NOMO-1 treated with dmso at 0.1 percent for 144 hours (cell line): Measurements from ENCODE around the gene TNFRSF14.
A peak's percentile ranks its signal among the peaks of the same experiment; 100 is the strongest.
"Not testable (repeated sequence)": the region's sequence is repeated elsewhere in the genome, so short reads cannot be mapped to it uniquely, and the experiment has no call there.

Source experiments
- DNase-seq: peaks from one replicate; lab custom pipeline; 2025; ENCODE audit not compliant: unreplicated experiment; lab: John Stamatoyannopoulos, UW

Gene TNFRSF14

DNA sequence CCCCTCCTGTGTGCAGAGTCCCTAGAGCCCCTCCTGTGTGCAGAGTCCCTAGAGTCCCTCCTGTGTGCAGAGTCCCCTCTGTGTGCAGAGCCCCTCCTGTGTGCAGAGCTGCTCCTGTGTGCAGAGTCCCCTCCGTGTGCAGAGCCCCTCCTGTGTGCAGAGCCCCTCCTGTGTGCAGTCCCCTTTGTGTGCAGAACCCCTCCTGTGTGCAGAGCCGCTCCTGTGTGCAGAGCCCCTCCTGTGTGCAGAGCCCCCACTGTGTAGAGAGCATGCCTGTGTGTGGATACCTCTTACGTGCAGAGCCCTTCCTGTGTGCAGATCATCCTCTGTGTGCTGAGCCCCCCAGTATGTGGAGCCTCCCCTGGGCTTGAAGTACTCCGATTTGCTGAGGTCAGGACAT, 17.8 kb upstream of the TNFRSF14 start:
- DNase-seq: no peak

DNA sequence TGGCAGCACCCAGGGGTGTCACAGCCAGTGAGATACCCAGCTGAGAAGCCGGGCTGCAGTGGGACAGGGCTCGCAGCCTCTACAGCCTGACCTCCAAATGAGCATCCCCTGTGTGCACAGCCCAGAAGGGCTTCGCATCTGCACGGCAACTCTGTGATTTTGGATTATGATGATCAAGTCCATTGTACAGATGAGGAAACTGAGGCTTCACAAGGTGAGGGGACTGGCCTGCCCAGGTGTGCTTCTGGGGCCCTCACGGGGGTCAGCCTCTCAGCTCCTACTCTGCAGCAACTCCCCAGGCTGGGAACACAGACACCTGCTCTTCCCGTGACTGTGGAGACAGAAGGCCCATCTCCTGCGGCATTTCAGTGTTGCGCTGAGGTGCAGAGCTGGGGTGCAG, 17.3 kb upstream of the TNFRSF14 start:
- no peak for DNase-seq

DNA sequence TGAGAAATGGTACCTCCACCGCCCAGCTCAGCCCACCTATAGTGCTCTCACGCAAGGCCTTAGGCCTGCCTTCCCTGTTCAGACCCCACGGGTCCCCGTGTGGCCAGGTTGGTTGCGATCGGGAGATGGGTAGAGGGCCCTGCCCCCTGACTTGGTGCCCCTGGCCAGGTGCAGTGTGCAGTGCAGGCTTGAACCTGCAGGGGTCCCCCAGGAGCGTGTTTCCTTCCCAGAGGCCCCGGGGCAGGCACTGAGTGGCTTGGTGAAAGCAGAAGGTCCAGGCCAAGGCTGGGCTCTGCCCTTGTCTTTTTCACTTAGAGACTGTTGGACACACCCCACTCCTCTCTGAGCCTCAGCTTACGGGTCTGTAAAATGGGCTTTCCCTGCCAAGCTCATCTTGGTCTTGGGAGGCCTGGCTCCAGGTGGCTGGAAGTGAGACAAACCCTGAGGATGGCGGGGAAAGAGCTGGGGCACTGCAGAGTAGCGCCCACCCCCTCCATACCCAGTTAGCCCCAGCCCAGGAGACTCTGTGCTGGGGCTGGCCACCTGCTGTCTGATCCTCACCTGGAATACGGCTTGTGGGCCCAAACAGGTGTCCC, 16.8 kb upstream of the TNFRSF14 start:
- no peak for DNase-seq

DNA sequence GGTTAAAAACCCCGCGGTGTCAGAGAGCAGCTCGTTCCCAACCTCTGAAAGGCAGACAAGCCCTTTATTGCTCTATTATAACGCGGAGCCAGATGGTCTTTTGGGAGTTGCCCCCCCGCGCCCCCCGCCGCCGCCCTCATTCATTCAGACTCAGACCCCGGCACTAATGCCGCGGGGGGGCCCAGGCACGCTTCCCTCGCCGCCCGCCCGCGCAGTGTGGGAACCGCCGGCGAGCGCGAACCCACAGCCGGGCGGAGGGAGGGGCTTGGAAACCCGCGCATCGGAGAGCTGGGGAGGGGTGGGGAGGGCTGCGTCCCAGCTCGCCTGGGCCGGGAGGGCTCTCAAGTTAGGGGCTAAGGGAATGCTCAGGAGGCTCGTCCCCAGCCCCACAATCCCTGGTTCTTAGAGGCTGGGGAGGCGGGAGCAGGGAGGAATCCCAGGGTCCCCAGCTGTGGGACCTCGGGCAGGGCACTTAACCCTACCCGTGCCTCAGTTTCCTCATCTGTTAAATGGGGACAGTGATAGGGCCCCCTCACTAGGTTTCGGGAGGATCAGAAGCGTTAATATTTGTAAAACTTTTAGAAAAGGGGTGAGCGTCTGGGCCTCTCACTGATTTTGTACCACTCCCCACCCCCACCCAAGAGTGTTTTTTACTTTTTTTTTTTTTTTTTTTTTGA, 15.2 kb upstream of the TNFRSF14 start:
- DNase-seq: no peak

DNA sequence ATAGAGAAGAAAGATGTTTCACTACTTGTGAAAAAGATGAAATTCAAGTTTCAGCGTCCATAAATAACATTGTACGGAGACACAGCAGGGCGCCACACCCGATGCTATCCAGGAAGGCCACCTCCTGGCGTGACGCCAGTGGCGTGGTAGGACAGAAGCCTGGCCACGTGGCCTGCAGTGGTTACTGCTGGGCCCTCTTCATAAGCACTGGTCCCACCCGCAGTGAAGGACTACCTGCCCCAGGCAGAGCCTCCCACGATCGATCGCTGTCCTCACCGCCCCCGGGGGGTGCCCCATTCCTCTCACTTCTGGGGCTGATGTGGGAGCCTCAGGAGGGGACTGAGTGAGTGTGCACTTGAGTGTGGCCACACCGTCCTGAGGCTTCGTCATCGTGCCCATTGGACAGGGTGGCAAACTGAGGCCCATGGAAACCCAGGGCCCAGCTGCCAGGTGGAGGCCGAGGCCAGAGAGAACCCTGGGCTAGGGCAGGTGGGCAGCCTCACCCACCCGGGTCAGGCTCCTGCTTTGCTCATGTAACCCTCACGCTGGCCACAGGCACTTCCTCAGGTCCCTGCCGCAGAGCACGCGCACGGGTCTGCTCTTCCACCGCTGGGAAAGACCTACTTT, 14.4 kb upstream of the TNFRSF14 start:
- no peak for DNase-seq

DNA sequence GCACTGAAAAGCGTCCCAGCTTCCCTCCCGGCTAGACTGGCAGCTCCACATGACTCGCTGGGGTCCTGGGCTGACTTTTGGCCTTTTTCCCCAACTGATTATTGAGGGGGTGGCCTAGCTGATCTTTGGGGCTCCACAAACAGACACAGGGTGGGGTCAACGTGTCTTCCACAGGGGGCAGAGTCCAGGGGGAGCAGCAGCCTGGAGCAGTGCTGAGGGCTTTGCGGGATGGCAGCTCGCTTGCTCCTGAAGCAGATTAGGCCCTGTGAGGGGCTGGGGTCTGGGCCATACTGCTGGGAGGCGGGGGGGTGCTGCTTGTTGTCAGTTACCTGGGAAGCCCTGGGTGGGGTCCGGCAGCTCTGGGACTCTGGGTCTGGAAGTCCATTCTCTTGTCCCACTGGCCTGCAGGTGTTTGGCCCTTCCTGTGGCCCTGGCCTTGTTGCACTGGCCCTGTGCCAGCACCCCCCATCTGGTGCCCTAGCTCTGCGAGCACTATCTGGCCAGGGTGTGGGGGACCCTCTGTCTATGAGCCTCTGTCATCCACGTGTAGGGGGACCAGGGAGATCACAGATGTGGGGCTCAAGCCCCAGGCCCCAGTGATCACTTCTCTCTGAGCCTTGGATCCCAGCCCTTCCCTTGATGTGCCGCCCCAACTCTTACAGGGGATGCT, 13.8 kb upstream of the TNFRSF14 start:
- no peak for DNase-seq

DNA sequence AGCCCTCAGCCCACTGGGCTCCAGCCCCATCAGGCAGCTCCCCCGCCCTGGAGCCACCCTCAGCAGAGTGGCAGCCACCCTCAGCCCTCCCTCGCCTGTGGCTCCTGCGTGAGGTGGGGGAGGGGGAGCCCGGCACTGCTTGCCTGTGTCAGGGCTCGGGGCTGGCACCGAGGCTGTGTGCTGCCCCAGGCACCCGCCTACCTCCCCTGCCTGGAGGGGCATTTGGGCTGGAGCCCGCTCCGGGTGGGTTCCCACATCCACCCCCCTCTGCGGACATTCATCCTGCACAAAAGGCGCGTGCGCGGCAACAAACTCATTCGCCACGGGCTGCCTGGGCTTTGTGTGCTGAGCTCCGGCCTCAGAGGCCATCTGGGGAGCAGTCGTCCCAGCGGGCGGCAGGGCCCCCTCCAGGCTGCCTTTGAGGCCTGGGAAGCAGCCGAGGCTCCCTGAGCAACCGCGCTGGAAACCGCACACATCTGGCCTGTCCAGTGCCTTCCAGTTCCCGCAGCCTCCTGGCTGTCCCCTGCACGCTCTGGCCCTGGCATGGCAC, 12.6 kb upstream of the TNFRSF14 start:
- DNase-seq: no peak

DNA sequence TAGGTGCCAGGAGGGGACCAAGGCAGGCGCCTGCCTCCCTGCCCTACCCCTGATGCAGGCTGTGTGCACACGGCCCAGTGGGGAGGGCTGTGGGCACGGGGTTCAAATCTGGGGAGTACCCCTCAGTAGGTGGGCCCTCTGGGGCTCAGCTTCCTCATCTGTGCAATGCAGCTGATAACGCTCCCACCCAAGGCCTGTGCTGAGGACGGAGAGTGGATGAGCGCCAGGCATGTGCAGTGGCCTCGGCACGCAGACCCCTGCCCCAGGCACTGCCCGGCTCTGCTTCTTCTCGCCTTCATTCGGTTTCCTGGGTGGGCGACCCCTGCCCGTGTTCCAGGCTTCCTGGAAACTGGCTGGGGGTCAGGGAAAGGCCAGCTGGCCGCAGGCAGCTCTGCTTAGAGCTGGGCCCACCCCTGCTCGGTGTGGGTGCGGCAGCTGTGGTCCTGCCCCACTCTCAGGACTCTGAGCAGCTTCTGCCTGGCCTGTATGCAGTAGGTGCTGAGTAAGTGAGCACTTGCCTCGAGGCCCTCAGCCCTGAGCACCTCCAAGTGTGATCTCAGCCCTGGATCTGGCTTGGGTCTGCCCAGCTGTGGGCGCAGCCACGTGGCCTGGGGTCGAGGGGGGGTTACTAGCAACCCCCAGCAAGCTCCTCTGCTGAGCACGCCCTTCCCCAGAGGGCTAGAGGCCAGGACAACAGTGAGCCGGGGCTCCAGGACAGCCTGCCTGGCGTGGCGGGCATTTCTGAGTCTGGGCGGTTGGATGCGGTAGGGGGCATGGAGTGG, 11.9 kb upstream of the TNFRSF14 start:
- DNase-seq: no peak

DNA sequence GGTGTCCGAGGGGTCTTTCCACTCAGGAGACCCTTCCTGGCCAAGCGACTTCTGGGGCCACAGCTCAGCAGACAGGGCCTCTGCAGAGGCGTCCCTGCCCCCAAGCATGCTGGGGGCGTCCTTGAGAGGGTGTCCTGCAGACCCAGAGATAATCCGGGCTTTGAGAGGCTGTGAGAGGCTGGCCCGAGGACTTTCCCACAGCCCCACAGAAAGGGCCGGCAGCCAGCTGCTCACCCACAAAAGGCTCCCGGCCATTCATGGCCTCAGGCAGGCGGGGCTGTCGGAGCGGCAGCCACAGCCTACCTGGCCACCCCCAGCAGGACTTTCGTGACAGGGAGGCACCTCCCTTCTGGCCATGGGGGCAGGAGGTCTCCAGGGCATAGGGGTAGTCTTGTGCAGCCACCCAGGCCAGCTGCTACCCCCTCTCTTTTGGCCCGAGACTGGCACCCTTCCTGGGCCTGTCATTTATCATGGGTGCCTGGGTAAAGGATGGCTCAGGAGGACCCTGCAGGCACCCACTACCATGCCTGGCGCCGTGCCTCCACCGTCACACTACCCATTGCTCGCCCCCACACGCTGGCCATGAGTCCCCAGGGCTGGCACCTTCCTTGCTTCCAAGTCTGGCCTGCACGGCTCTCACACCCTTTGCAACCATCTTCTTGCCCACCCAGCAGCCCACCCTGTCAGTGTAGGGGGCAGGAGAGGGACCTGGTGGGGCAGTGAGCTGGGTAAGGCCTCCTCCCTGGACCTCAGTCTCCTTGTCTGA, 11.1 kb upstream of the TNFRSF14 start:
- no peak for DNase-seq

DNA sequence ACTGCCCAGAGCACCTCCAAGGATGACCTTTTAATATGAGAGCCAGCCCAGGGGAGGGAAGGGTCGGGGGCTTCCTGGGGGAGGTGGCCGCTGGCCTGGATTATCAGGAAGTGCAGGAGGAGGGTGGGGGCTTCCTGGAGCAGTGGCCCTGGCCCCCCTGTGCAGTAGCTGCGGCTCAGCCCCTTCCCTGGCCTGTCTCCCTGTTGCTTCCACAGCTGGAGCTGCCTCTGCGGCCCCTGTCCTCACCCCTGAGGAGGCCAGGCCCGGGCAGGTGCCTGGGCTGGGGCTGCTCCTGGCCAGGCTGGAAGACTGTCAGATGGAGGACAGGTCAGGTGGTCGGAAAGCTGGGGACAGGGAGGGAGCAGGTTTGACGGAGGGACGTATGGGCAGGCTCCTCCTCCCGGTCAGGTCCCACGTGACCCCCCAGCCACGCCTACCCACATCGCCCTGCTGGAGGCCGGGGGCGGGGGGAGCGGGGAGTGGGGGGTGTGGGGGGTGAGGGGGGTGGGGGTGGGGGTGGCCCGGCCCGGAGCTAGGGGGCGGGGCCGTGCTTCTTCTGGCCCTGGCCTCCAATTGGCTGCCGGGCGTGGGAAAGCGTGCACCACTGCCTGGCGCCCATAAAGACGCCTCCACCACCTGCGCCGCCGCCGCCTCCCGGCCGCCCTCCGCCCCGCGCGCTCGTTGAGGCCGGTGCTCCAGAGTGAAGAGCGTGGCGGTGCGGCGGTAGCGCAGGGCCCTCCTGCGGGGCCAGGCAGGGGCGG, 10.2 kb upstream of the TNFRSF14 start:
- peak; percentile 86 for DNase-seq

DNA sequence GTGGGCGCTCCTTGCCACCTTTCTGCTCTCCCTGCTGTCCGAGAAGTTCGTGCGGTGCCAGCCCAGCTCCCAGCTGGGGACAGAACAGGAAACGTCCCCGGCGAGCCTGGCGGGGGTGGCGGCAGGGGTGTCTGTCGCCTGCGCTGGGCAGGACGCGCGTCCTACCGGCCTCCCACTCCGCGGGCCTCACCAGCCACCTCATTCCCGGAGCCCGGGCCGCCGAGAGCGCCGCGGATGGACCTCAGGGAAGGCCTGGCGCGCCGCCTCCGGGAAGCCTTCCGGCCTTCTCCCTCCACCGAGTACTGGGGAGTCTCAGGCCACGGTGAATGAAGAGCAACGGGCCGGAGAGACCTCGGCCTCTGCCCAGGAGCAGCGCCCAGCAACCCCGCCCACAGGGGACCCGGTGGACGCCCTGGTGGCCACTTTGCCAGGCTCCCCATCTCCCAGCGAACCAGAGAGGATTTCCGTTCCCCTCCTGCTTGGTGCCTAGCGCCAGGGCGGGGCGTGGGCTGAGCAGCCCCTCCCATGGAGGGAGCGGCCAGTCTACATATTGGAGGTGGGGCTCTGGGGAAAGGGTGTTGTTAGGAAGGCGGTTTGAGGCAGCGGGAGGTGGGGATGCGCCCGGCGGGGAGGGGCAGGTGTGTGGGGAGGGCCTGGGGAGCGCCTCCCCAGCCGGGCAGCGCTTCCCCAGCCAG, 9.5 kb upstream of the TNFRSF14 start:
- peak; percentile 93 for DNase-seq

DNA sequence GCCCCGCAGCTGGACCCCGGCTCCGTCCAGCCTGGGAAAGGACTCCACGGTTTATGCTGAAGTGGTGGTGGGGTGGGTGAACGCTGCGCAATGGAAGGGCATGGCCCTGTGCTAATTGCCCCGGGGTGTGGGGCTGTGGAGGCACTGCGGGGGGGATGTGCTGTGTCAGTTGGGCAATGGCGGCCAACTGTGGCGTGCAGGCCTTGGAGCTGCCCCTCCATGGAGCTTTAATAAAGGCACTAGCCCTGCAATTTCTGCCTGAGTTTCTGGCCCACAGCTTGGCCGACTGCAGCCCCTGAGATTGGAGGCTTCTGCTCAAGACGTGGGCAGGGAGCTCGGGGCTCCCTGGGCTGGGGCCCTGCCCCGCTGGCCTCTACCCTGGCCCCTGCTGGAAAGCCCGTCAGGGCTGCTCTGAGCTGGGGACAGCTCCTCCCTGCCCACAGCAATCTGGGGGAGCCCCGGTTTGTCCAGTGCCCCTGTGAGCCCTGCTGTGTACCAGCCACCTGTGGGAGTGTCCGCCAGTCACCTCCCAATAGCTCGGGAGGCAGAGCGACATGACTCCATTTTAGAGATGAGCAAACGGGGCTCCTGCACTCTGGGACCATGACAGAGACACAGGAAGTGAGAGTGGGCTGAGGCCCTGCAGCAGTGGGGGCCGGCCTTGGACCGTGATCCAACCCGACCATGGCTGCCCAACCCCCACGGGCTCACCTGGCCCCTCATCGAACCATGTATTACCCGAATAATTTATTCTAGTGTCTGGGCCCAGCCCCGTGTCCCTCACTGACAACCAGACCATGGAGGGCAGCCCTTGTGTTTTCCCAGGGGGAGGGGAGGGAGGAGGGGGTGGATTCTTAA, 8.7 kb upstream of the TNFRSF14 start:
- peak; percentile 15 for DNase-seq

DNA sequence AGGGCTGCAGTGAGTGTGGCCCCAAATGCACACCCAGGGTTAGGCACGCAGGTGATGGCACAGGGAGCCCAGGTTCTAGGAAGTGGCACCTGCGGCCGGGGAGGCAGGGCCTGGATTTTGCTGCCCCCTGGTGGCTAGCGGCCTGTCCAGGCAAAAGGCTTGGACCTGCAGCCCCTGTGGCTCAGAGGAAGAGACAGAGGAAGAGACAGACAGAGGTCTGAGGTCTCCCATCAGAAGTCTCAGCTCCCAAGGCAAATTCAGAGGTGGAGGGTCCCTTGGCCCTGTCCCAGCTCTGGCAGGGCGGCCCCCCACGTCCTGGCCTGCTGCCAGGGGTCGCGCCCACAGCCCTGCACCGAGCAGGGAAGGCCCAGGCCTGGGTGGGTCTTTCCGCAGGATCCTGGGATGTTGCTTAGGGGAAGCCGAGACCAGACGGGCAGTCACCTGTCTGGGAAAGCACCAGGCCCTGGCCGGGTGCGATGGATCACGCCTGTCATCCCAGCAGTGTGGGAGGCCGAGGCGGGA, 8.0 kb upstream of the TNFRSF14 start:
- DNase-seq: peak; percentile 55

DNA sequence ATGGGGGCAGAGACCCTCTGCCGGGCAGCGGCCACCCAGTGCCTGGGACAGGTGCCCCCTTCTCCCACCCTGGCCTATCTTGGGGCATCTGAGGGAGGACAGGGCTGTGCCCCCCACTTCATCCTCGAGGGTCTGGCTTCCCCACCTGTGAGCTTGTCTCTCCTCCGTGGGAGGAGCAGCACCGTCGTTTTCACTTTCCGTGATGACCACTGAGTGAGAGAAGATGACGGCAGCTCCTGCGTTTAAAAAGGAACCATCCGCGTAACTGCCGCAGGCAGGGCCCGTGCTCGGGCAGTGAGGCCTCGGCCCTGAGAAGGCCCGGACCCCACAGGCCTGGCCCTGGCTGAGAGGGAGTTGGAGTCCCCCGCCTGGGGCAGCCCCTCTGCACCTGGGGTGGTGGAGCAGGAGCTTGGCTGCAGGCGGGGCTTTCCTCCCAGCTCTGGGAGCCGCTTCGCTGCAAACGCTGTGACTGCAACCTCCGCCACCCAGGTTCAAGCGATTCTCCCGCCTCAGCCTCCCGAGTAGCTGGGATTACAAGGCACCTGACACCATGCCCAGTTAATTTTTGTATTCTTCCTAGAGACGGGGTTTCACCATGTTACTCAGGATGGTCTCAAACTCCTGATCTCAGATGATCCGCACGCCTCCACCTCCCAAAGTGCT, 6.7 kb upstream of the TNFRSF14 start:
- not testable (repeated sequence) for DNase-seq

DNA sequence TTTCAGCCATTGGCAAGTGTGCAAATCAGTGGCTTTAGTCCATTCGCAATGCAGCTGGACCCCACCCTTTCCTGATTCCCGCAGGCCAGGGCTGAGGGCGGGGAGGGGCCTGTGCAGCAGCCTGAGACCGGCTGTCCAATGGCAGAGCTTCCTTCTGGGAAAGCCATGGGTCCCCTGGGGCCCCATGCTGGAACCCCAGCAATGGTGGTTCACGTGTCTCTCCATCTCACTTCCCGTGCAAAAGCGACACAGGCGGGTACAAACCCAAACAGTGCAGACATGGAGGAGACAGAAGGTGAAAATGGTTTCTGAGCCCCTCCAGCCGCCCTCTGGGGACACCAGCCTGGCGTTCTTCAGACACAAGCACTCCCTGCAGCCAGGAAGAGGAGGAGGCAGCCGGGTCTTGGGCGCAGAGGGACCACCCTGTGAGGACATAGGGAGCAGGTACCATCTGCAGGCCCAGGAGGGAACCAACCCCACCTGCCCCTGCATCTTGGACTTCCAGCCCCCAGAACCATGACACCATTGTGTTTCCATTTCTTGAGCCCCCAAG, 5.8 kb upstream of the TNFRSF14 start:
- not testable (repeated sequence) for DNase-seq

DNA sequence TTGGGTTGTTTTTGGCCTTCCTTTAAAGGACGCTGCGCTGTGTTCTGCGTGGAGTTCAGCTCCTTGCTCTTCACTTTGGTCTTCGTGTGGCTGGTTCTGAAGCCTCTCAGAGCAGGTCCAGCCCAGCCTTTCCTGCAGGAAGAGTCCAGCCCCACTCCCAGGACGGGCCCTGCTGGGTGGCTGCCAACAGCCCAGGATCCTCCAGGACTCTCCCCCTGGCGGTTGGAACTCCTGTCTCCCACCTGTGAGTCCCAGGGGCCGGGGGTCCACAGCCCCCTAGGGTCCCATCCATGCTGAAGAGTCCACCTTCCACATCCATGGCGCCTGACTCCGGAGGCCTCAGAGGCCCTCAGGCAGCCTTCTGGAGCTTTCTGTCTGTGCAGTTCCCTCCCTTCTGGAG, 4.6 kb upstream of the TNFRSF14 start:
- DNase-seq: not testable (repeated sequence)

DNA sequence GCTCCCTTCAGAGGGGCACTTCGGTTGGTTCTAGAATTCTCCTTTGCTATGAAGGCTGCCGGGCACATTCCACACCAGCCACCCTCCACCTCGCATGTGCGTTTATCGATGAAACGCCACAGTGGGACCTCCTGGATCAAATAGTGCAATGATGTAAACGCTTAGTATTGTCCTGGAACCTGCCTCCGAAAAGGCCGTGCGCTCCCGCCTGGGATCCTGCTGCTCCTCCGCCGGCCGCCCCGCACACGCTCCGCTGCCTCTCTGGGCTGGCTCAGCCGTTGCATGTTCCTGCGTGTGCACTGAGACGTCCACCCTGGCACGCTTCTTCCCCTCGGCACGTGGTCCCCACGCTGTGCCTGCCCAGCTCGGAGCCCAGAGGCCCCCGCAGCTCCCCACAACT, 4.0 kb upstream of the TNFRSF14 start:
- no peak for DNase-seq
